GM19397 (cell line): ENCODE measurements around the gene PIAS4.

ENCODE experiments used
- ATAC-seq: cut with Tn5 transposase; IDR thresholded peaks from one replicate; pipeline ENCODE4 v1.9.1; 2021; ENCODE audit warnings: mild to moderate bottlenecking, moderate library complexity; ENCODE audit not compliant: unreplicated experiment

The PIAS4 gene

GRCh38 chr19:4018775-4019504 lies 11.4 kb downstream of the PIAS4 start:
- no peak for ATAC-seq

GRCh38 chr19:4019578-4019977 lies 12.0 kb downstream of the PIAS4 start:
- ATAC-seq, result no peak

GRCh38 chr19:4023600-4024398 lies 16.3 kb downstream of the PIAS4 start:
- no peak for ATAC-seq

- no peak for ATAC-seq
Observed at GRCh38 chr19:4025317-4025716, 17.8 kb downstream of the PIAS4 start.

GRCh38 chr19:4027146-4027545 lies 19.6 kb downstream of the PIAS4 start:
- no peak for ATAC-seq

- ATAC-seq, result no peak
Observed at GRCh38 chr19:4028334-4029246, 21.1 kb downstream of the PIAS4 start.

- no peak for ATAC-seq
Observed at GRCh38 chr19:4029247-4029614, 21.7 kb downstream of the PIAS4 start.

GRCh38 chr19:4030552-4030951 lies 23.0 kb downstream of the PIAS4 start:
- no peak for ATAC-seq

GRCh38 chr19:4030981-4031380 lies 23.4 kb downstream of the PIAS4 start:
- ATAC-seq, result no peak

GRCh38 chr19:4031420-4031819 lies 23.9 kb downstream of the PIAS4 start:
- no peak for ATAC-seq

GRCh38 chr19:4032436-4032835 lies 24.9 kb downstream of the PIAS4 start:
- ATAC-seq, result no peak

GRCh38 chr19:4033028-4033956 lies 25.8 kb downstream of the PIAS4 start:
- ATAC-seq, result no peak

- no peak for ATAC-seq
Observed at GRCh38 chr19:4034048-4035017, 26.8 kb downstream of the PIAS4 start.

- no peak for ATAC-seq
Observed at GRCh38 chr19:4035018-4035566, 27.6 kb downstream of the PIAS4 start.

GRCh38 chr19:4035582-4035981 lies 28.0 kb downstream of the PIAS4 start:
- ATAC-seq, result no peak

- no peak for ATAC-seq
Observed at GRCh38 chr19:4036576-4037300, 29.2 kb downstream of the PIAS4 start.

GRCh38 chr19:4037301-4037949 lies 29.9 kb downstream of the PIAS4 start:
- ATAC-seq, result no peak

GRCh38 chr19:4038057-4038456 lies 30.5 kb downstream of the PIAS4 start:
- ATAC-seq, result no peak
